PFSK-1 (cell line): Measurements from ENCODE around the gene FBXO45.
A peak's percentile ranks its signal among the peaks of the same experiment; 100 is the strongest.

ENCODE experiments used
- FOXP2 ChIP-seq: optimal IDR thresholded peaks from 2 replicates; pipeline ENCODE3; 2011; ENCODE audit warnings: borderline replicate concordance, control low read depth, inconsistent platforms; ENCODE audit not compliant: insufficient read depth; ENCODE audit errors: extremely low read length, extremely low read depth
- POLR2AphosphoS5 ChIP-seq: IDR thresholded peaks from 2 replicates; pipeline ENCODE4 v1.6.1; 2012; ENCODE audit warnings: low read depth, mild to moderate bottlenecking, control low read depth, low read length, moderate library complexity
- REST ChIP-seq, 2 experiments: IDR thresholded peaks; 2 replicates each; pipeline versions ENCODE4 v1.6.1 to v1.8.0; 2011 to 2012; ENCODE audit warnings: low read depth in 2 of 2, low read length in 2 of 2, control low read depth in 1 of 2, inconsistent platforms in 1 of 2, mild to moderate bottlenecking in 1 of 2, moderate library complexity in 1 of 2; ENCODE audit not compliant: insufficient read depth in 1 of 2
- SIN3A ChIP-seq: IDR thresholded peaks from 2 replicates; pipeline ENCODE4 v1.6.1; 2012; ENCODE audit warnings: mild to moderate bottlenecking, low read length, moderate library complexity, borderline replicate concordance; ENCODE audit not compliant: insufficient read depth
- TAF1 ChIP-seq: IDR thresholded peaks from 2 replicates; pipeline ENCODE4 v1.6.1; 2012; ENCODE audit warnings: low read length, control low read depth, borderline replicate concordance; ENCODE audit not compliant: insufficient read depth

FBXO45 gene

DNA sequence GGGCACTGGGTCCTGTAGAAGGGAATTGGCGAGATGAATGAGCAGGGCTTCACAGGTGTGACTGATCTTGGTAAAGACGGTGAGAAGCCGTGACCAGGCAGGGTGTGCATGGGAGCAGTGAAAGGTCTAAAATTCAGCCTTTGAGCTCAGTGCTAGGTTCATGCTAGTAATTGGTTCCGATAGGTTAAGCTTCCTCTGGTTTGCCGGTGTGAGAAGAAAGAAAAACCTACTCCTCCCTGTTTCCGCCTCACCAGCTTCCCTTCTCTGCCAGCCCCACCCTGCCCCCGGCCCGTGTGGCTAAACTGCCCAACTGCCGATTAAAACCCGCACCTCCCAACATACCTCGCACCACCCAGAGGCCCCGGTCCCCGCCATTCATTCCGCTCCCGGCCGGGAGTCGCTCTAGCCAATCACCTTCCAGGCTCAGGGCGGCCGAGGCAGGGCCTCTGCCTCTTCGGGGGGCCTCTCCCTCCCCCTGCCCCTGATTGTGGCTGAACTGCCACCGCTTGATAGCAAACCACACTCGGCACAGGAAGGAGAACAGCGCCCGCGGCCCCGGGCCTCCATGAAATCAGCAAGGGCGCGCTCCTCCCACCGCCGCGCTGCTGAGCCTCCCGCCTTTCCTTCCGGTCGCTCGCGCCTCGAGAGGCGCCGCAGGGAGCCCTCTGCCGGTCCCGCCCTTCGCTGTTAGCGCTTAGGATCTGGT lies 63.7 kb downstream of the FBXO45 start:
- 0 out of 2 replicates have a peak, but pooled peaks have one; percentile 31 for TF ChIP-seq POLR2AphosphoS5
- TF ChIP-seq REST (IDR thresholded peaks at IDR 0.05; ENCODE audit: insufficient read depth in 1 of 2, low read depth in 2 of 2, low read length in 2 of 2), result no peak
- no peak for TF ChIP-seq SIN3A

GRCh38 chr3:196633555-196634151 lies 65.2 kb downstream of the FBXO45 start:
- peak in 1 of 2 experiments; percentile 60; a peak in 1 of 4 replicates for TF ChIP-seq REST (IDR thresholded peaks at IDR 0.05; ENCODE audit: insufficient read depth in 1 of 2, low read depth in 2 of 2, low read length in 2 of 2)
- TF ChIP-seq TAF1, result no peak
- no peak for TF ChIP-seq FOXP2
- TF ChIP-seq SIN3A, result no peak
- TF ChIP-seq POLR2AphosphoS5, result no peak

DNA sequence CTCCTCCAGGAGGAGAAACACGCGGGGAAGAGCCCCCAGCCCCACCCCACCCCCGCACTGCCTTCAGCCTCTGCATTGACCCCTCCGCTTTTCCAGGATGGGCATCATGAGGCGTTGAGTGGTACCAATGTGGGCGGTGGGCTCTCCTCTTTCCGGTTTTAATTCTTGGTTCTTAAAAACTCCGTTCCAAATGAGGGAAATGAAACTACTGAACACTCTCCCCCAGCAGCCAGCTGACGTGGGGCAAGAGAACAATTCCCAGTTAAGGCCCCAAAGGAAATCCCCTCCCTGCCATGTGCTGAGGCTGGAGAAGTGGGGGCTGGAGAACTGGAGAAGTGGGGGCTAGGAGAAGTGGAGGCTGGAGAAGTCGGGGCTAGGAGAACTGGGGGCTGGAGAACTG lies 65.8 kb downstream of the FBXO45 start:
- TF ChIP-seq FOXP2 (no peak), REST (IDR thresholded peaks at IDR 0.05; ENCODE audit: insufficient read depth in 1 of 2, low read depth in 2 of 2, low read length in 2 of 2) (no peak), SIN3A (no peak), TAF1 (no peak), POLR2AphosphoS5 (no peak)

GRCh38 chr3:196634829-196635228 lies 66.4 kb downstream of the FBXO45 start:
- TF ChIP-seq TAF1 (no peak), POLR2AphosphoS5 (no peak), FOXP2 (no peak)

GRCh38 chr3:196636369-196637349 lies 68.2 kb downstream of the FBXO45 start:
- no peak for TF ChIP-seq SIN3A
- no peak for TF ChIP-seq REST (IDR thresholded peaks at IDR 0.05; ENCODE audit: insufficient read depth in 1 of 2, low read depth in 2 of 2, low read length in 2 of 2)
- TF ChIP-seq TAF1, result no peak
- TF ChIP-seq POLR2AphosphoS5, result no peak
- TF ChIP-seq FOXP2, result no peak
